ENCODE measurements around the gene ROGDI.

Gene ROGDI

GRCh38 chr16:4763791-4764190 is 38.6 kb downstream of the ROGDI start:
- CTCF ChIA-PET: interaction anchor here (0.7 to 0.8 kb wide), 2 partner anchors 14 to 136 kb away, joined by 4 to 7 read pairs; no protein-coding TSS in a partner anchor

GRCh38 chr16:4762205-4762604 is 40.2 kb downstream of the ROGDI start:
- no peak for DNase-seq (ENCODE audit: extremely low spot score)
- TF ChIP-seq ZNF384 (IDR thresholded peaks at IDR 0.05) (no peak), L3MBTL2 (conservative IDR thresholded peaks at IDR 0.05) (no peak), ARNT (IDR thresholded peaks at IDR 0.05) (no peak), HDGF (IDR thresholded peaks at IDR 0.05; ENCODE audit: borderline replicate concordance) (no peak), FOXK2 (IDR thresholded peaks at IDR 0.05) (no peak), BHLHE40 (IDR thresholded peaks at IDR 0.05; ENCODE audit: borderline replicate concordance) (no peak), FOXM1 (IDR thresholded peaks at IDR 0.05; ENCODE audit: borderline replicate concordance) (no peak), LEF1 (IDR thresholded peaks at IDR 0.05; ENCODE audit: borderline replicate concordance) (no peak), SUZ12 (IDR thresholded peaks at IDR 0.05) (no peak), CTBP1 (IDR thresholded peaks at IDR 0.05; ENCODE audit: borderline replicate concordance) (no peak), PKNOX1 (IDR thresholded peaks at IDR 0.05) (no peak), TARDBP (IDR thresholded peaks at IDR 0.05) (no peak), ELF4 (IDR thresholded peaks at IDR 0.05) (no peak), SP1 (IDR thresholded peaks at IDR 0.05) (no peak), FOXA1 (IDR thresholded peaks at IDR 0.05) (no peak), NFRKB (IDR thresholded peaks at IDR 0.05) (no peak)
- POLR2A ChIA-PET: no interaction called here
- CTCF ChIA-PET: interaction anchor here (0.6 kb wide), 1 partner anchor 1728 kb away, joined by 4 read pairs; no protein-coding TSS in a partner anchor

More at GRCh38 chr16:4763791-4764190, 38.6 kb downstream of the ROGDI start:
- TF ChIP-seq L3MBTL2 (conservative IDR thresholded peaks at IDR 0.05): no peak
- no peak for TF ChIP-seq ZNF384 (IDR thresholded peaks at IDR 0.05)
- TF ChIP-seq FOXM1 (IDR thresholded peaks at IDR 0.05; ENCODE audit: borderline replicate concordance): no peak
- TF ChIP-seq ARNT (IDR thresholded peaks at IDR 0.05): no peak
- TF ChIP-seq LEF1 (IDR thresholded peaks at IDR 0.05; ENCODE audit: borderline replicate concordance): no peak
- no peak for TF ChIP-seq SUZ12 (IDR thresholded peaks at IDR 0.05)
- TF ChIP-seq PKNOX1 (IDR thresholded peaks at IDR 0.05): no peak
- TF ChIP-seq ELF4 (IDR thresholded peaks at IDR 0.05): no peak
- TF ChIP-seq BHLHE40 (IDR thresholded peaks at IDR 0.05; ENCODE audit: borderline replicate concordance): no peak
- TF ChIP-seq CTBP1 (IDR thresholded peaks at IDR 0.05; ENCODE audit: borderline replicate concordance): no peak
- no peak for TF ChIP-seq NFRKB (IDR thresholded peaks at IDR 0.05)
- no peak for TF ChIP-seq TARDBP (IDR thresholded peaks at IDR 0.05)
- TF ChIP-seq HDGF (IDR thresholded peaks at IDR 0.05; ENCODE audit: borderline replicate concordance): no peak
- TF ChIP-seq FOXK2 (IDR thresholded peaks at IDR 0.05): no peak
- no peak for TF ChIP-seq SP1 (IDR thresholded peaks at IDR 0.05)
- TF ChIP-seq FOXA1 (IDR thresholded peaks at IDR 0.05): no peak
- POLR2A ChIA-PET: no interaction called here
- no peak for DNase-seq (ENCODE audit: extremely low spot score)

- DNase-seq (ENCODE audit: extremely low spot score): no peak
- ChIA-PET POLR2A (no interaction called here), CTCF (no interaction called here)
- TF ChIP-seq FOXK2 (IDR thresholded peaks at IDR 0.05) (no peak), FOXA1 (IDR thresholded peaks at IDR 0.05) (no peak), BHLHE40 (IDR thresholded peaks at IDR 0.05; ENCODE audit: borderline replicate concordance) (no peak), SP1 (IDR thresholded peaks at IDR 0.05) (no peak)
Observed at GRCh38 chr16:4760221-4760910, 42.1 kb downstream of the ROGDI start.

GRCh38 chr16:4755687-4756086 is 46.7 kb downstream of the ROGDI start:
- no peak for DNase-seq (ENCODE audit: extremely low spot score)
- no peak for TF ChIP-seq SUZ12 (IDR thresholded peaks at IDR 0.05)
- TF ChIP-seq ELF4 (IDR thresholded peaks at IDR 0.05): no peak
- no peak for TF ChIP-seq FOXM1 (IDR thresholded peaks at IDR 0.05; ENCODE audit: borderline replicate concordance)
- no peak for TF ChIP-seq ARNT (IDR thresholded peaks at IDR 0.05)
- no peak for TF ChIP-seq NFRKB (IDR thresholded peaks at IDR 0.05)
- no peak for TF ChIP-seq BHLHE40 (IDR thresholded peaks at IDR 0.05; ENCODE audit: borderline replicate concordance)
- no peak for TF ChIP-seq FOXA1 (IDR thresholded peaks at IDR 0.05)
- no peak for TF ChIP-seq L3MBTL2 (conservative IDR thresholded peaks at IDR 0.05)
- no peak for TF ChIP-seq SP1 (IDR thresholded peaks at IDR 0.05)
- TF ChIP-seq LEF1 (IDR thresholded peaks at IDR 0.05; ENCODE audit: borderline replicate concordance): no peak
- no peak for TF ChIP-seq HDGF (IDR thresholded peaks at IDR 0.05; ENCODE audit: borderline replicate concordance)
- TF ChIP-seq ZNF384 (IDR thresholded peaks at IDR 0.05): no peak
- TF ChIP-seq PKNOX1 (IDR thresholded peaks at IDR 0.05): no peak
- TF ChIP-seq TARDBP (IDR thresholded peaks at IDR 0.05): no peak
- no peak for TF ChIP-seq CTBP1 (IDR thresholded peaks at IDR 0.05; ENCODE audit: borderline replicate concordance)
- no peak for TF ChIP-seq FOXK2 (IDR thresholded peaks at IDR 0.05)
- ChIA-PET CTCF (no interaction called here), POLR2A (no interaction called here)

GRCh38 chr16:4754865-4755264 is 47.6 kb downstream of the ROGDI start:
- ChIA-PET CTCF (no interaction called here), POLR2A (no interaction called here)
- TF ChIP-seq ARNT (IDR thresholded peaks at IDR 0.05) (no peak), ELF4 (IDR thresholded peaks at IDR 0.05) (no peak), FOXA1 (IDR thresholded peaks at IDR 0.05) (no peak)
- no peak for DNase-seq (ENCODE audit: extremely low spot score)

- CTCF ChIA-PET: no interaction called here
- POLR2A ChIA-PET: no interaction called here
- DNase-seq (ENCODE audit: extremely low spot score): no peak
- TF ChIP-seq L3MBTL2 (conservative IDR thresholded peaks at IDR 0.05): no peak
- TF ChIP-seq SP1 (IDR thresholded peaks at IDR 0.05): no peak
- no peak for TF ChIP-seq SUZ12 (IDR thresholded peaks at IDR 0.05)
Observed at GRCh38 chr16:4753227-4753626, 49.2 kb downstream of the ROGDI start.
